GM21786 (cell line): ENCODE measurements around the gene CCDC198.

Source experiments
- ATAC-seq: cut with Tn5 transposase; IDR thresholded peaks from one replicate; pipeline ENCODE4 v1.9.1; 2021; ENCODE audit not compliant: unreplicated experiment

CCDC198 gene

DNA sequence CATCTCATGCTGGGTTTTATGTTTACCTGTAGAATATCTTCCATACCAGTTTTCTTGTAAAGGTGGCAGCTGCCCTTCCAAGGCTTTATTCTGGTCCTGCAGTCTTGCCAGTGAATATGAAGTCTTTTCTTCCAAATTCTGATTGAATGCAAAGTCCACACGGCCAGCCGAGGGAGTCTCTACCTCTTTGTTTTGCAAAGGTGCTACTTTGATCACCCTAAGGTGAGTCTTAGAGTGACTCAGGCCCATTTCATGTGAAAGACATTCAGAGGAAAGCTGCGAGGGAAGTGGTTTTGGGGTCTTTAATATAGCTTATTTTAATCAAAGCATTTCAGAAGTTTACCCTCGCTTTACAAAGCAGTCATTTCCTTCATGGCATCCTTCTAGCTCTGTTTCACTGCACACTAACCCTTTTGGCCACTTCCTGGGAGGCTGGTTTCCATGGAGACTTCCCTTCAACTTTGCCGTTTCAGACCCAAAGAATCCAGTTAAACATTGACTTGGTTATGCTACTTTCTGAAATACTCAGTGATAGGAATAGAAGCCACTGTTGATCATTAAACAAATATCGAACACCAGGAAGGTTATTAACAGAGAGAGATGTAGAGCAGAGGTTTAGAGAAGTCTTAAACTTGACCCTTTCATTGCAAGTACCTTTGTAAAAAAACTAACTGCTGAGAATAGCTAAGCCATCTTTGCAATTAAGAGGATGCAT is at the start of gene CCDC198:
Gene CCDC198, minus strand, starts transcription at position 391 of the 715 bp plus-strand sequence. Its CDS starts 142 bp downstream, at position 249.
- peak; percentile 72 for ATAC-seq

GRCh38 chr14:57533214-57533613 is 39.6 kb upstream of the CCDC198 start:
- ATAC-seq, result no peak

- ATAC-seq, result no peak
Measured at GRCh38 chr14:57530571-57530970, 36.9 kb upstream of the CCDC198 start.

- no peak for ATAC-seq
Measured at GRCh38 chr14:57526942-57527341, 33.3 kb upstream of the CCDC198 start.

DNA sequence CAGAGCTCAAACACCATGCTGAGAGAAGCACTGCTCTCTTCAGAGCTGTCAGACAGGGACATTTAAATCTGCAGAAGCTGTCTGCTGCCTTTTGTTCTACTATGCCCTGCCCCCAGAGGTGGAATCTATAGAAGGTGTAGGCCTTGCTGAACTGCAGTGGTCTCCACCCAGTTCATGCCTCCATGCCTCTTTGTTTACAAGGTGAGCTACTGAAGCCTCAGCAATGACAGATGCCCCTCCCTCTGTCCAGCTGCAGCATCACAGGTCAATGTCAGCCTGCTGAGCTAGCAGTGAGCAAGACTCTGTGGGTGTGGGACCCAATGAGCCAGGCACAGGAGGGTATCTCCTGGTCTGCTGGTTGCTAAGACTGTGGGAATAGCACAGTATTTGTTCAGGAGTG is 25.4 kb upstream of the CCDC198 start:
- ATAC-seq, result no peak

DNA sequence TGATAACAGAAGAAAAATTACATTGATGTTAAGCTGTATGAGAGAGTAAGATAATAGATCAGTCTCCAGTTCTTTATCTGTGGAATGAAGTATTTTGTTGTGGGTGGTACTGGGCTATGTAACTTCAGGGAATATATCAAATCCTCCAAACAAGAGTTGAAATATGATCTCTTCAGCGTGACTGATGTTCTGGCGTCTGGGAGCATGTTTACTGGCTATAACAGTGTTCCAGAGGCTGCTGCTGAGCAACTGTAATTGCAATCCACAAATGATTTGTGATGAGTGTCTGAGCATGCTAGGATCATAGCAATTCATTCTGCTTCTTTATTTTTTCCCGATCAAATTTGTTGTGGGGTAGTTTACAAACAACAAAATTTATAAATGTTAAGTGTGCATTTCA is 18.6 kb upstream of the CCDC198 start:
- ATAC-seq, result no peak

GRCh38 chr14:57508756-57509155 is 15.1 kb upstream of the CCDC198 start:
- ATAC-seq, result no peak

DNA sequence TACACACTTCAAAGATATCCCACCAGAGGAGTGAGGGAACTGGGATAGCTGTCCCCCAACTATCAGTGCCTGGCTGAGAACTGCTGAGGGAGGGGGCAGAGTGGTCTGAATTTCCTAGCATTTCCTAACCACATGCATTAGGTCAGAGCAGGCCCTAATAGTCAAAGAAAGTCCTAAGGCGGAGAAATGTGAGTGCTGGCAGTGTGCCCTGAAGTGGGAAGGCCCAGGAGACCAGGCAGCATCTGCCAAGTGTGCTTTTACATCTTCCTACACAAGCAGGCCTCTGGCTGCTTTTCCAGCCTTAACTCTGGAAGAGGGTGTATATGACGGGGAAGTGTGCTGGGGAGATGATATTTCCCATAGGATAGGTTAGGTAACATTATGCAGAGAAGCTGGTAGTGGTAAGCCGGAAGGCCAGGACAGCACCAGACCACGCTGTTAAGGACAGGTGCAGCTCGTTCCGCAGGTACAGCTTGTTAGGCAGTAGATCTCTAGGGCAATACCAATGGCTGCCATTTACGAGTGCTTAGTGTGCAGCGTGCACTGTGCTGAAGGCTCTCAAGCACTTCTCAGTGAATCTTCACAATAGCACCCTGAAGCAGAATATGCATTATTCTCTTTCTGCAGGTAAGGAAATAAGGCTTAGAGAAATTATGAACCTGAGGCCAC is 9.1 kb upstream of the CCDC198 start:
- ATAC-seq, result no peak

GRCh38 chr14:57501039-57501557 is 7.4 kb upstream of the CCDC198 start:
- no peak for ATAC-seq

DNA sequence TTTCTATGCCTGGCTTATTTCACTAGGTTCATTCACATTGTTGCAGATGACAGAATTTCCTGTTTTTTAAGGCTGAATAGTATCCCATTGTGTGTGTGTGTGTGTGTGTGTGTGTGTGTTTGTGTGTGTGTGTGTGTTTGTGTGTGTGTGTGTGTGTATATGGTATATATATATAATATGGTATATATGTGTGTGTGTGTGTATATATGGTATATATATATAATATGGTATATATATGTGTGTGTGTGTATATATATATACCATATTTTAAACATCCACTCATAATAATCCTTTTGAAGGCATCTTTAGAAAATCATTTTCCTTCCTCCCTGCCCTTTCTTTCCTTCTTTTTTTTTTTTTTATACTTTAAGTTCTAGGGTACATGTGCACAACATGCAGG is 5.0 kb upstream of the CCDC198 start:
- ATAC-seq, result no peak

- ATAC-seq, result no peak
Measured at GRCh38 chr14:57498035-57498434, 4.4 kb upstream of the CCDC198 start.

GRCh38 chr14:57495416-57495815 is 1.8 kb upstream of the CCDC198 start:
- no peak for ATAC-seq

GRCh38 chr14:57492859-57493258 is 798 bp downstream of the CCDC198 start:
- ATAC-seq, result no peak

- ATAC-seq, result no peak
Measured at GRCh38 chr14:57491640-57492039, 2.0 kb downstream of the CCDC198 start.

DNA sequence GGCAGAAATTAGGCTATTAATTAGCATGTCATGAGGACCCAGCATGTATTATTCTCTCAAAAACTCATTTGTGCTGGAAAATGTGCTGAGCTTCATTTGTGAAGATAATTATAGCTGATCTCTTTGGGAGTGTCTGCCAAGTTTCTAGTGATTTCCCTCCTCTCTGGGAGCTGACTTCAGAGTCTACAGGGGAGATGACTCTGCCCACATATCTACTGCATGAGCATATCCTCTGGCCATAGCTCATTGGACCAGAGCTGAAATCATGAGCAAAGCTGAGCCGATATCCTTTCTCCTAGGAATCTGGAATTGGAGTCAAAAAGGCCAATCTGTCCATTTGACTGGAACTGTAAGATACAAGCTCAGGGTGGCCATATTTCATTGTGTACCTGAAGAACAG is 5.9 kb downstream of the CCDC198 start:
- ATAC-seq, result no peak

- no peak for ATAC-seq
Measured at GRCh38 chr14:57486767-57487379, 6.8 kb downstream of the CCDC198 start.

GRCh38 chr14:57485635-57486034 is 8.0 kb downstream of the CCDC198 start:
- peak; percentile 94 for ATAC-seq

GRCh38 chr14:57482120-57482519 is 11.5 kb downstream of the CCDC198 start:
- ATAC-seq, result no peak

DNA sequence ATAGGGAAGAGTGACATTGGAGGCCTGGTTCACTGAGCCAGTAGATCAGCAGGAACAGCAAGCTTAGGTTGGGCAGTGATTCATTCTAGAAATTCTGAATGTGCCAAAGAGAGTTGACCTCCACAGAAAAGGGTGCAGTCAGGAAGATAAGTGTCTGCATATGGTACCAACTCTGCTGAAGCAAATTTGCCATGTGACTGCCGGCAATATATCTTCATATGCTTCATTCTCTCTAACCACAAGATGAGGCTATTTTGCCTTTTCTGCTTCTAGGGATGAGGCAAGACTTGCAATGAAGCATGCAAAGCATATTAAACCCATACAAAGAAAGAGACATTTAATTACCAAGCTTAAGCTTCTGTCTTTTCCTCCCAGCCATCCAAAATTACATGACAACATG is 13.6 kb downstream of the CCDC198 start:
- ATAC-seq, result no peak

GRCh38 chr14:57479197-57479596 is 14.5 kb downstream of the CCDC198 start:
- no peak for ATAC-seq

DNA sequence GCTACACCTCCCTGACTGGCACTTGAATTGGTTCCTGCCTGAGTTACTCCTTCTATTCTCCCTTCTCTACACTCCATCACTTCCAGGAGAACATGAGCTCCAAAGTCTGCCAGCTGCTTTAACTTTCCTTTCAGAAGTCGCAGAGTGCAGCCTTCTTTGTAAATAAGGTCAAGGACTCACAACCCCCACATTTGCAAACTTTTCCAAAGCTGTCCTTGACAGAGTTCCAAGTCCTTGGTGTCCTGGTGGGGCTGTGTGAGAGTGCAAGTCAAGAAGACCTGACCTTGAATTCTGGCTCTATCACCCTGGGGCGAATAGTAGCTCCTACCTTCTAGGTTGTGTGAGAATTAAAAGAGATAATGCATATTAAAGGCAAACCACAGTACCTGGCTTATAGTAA is 15.6 kb downstream of the CCDC198 start:
- no peak for ATAC-seq

DNA sequence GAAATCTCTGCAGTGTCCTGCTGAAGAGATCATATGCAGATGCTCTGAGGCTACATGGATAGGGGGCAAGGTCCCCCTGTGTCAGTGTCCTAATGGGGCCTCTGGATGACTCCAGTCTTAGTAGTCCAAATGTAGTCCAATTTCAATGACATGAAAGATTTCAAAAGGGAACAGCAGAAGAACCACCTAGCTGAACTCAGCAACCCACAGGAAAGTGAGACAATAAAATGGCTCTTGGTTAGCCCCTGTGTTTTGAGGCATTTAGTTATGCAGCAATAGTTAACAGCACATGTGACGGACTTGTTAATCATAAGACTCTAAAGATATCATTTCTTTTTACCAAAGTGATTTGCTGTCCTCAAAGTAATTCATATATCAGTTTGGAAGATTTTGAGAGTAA is 22.7 kb downstream of the CCDC198 start:
- ATAC-seq, result no peak
